HUES6 (cell line): ENCODE measurements around the gene MMD2.

Experiments
- H3K27ac ChIP-seq: 2 replicates; pipeline ENCODE4 v1.7.0; 2013; ENCODE audit warnings: low read depth, mild to moderate bottlenecking, low read length, inconsistent platforms
- H3K27me3 ChIP-seq: 2 replicates; pipeline ENCODE4 v1.6.1; 2013; ENCODE audit warnings: low read length; ENCODE audit not compliant: control insufficient read depth, insufficient read depth
- H3K36me3 ChIP-seq: 2 replicates; pipeline ENCODE4 v1.6.1; 2013; ENCODE audit warnings: low read length; ENCODE audit not compliant: control insufficient read depth, insufficient read depth
- H3K4me1 ChIP-seq: 2 replicates; pipeline ENCODE4 v1.6.1; 2013; ENCODE audit warnings: low read length; ENCODE audit not compliant: control insufficient read depth, insufficient read depth
- H3K4me3 ChIP-seq: 2 replicates; pipeline ENCODE4 v1.5.1; 2013; ENCODE audit warnings: low read depth, low read length
- H3K9ac ChIP-seq: one replicate; pipeline ENCODE4 v1.6.1; 2013; ENCODE audit warnings: mild to moderate bottlenecking, low read length
- H3K9me3 ChIP-seq: 2 replicates; pipeline ENCODE4 v1.6.1; 2013; ENCODE audit warnings: low read depth, low read length; ENCODE audit not compliant: control insufficient read depth, insufficient read depth

MMD2 gene

GRCh38 chr7:4868493-4868892, 90.5 kb downstream of the MMD2 start:
- no peak overlapping the region for H3K4me3 ChIP-seq
- no peaks in the 10 kb centered on the region for H3K36me3 ChIP-seq
- peaks cover 9% of the 10 kb centered on the region; the same call in 1 of the 2 replicates for H3K27me3 ChIP-seq
- peaks cover 1% of the 10 kb centered on the region; the same call in 1 of the 2 replicates for H3K9me3 ChIP-seq
- H3K4me1 ChIP-seq = peaks cover 11% of the 10 kb centered on the region; the same call in 1 of the 2 replicates
- no peak overlapping the region for H3K27ac ChIP-seq
- H3K9ac ChIP-seq = no peak overlapping the region

- H3K36me3 ChIP-seq = no peaks in the 10 kb centered on the region
- H3K4me1 ChIP-seq = peaks cover 7% of the 10 kb centered on the region; the same call in 1 of the 2 replicates
- H3K9ac ChIP-seq = no peak overlapping the region
- H3K9me3 ChIP-seq = peaks cover 5% of the 10 kb centered on the region; the same call in 1 of the 2 replicates
- no peak overlapping the region for H3K4me3 ChIP-seq
- peaks cover 14% of the 10 kb centered on the region; the same call in 1 of the 2 replicates for H3K27me3 ChIP-seq
- no peak overlapping the region for H3K27ac ChIP-seq
These were observed 92.2 kb downstream of the MMD2 start for GRCh38 chr7:4866528-4867496.

- Histone ChIP-seq H3K9ac (peak overlapping the region; percentile 78), H3K27ac (peak overlapping the region; percentile 76; the same call in 1 of the 2 replicates), H3K27me3 (peaks cover 29% of the 10 kb centered on the region), H3K4me3 (peak overlapping the region; percentile 68), H3K9me3 (peaks cover 20% of the 10 kb centered on the region), H3K4me1 (0 out of 2 replicates have a peak, but pooled peaks cover 2% of the 10 kb centered on the region), H3K36me3 (no peaks in the 10 kb centered on the region)
These were observed 96.8 kb downstream of the MMD2 start for GRCh38 chr7:4862156-4862555.

GRCh38 chr7:4861673-4862072, 97.3 kb downstream of the MMD2 start, which contains the start of gene PAPOLB:
TSS of gene PAPOLB (minus strand) at chr7:4862030. CDS start at chr7:4861810, 220 bp downstream.
- H3K4me3 ChIP-seq = peak within 1 kb of the TSS; percentile 68
- H3K27me3 ChIP-seq = peaks cover 29% of the 10 kb centered on the region

GRCh38 chr7:4861227-4861626, 97.8 kb downstream of the MMD2 start:
- Histone ChIP-seq H3K9me3 (peaks cover 20% of the 10 kb centered on the region), H3K36me3 (no peaks in the 10 kb centered on the region), H3K9ac (no peak overlapping the region), H3K27me3 (peaks cover 29% of the 10 kb centered on the region), H3K27ac (no peak overlapping the region), H3K4me3 (peak overlapping the region; percentile 68), H3K4me1 (0 out of 2 replicates have a peak, but pooled peaks cover 2% of the 10 kb centered on the region)

More at GRCh38 chr7:4861673-4862072, 97.3 kb downstream of the MMD2 start, which contains the start of gene PAPOLB:
- Histone ChIP-seq H3K27ac (peak within 1 kb of the TSS; percentile 76; the same call in 1 of the 2 replicates), H3K9me3 (peaks cover 20% of the 10 kb centered on the region), H3K4me1 (0 out of 2 replicates have a peak, but pooled peaks cover 2% of the 10 kb centered on the region), H3K36me3 (no peaks in the 10 kb centered on the region), H3K9ac (peak within 1 kb of the TSS; percentile 78)

- H3K27me3 ChIP-seq = peaks cover 17% of the 10 kb centered on the region
These were observed 101.8 kb downstream of the MMD2 start for GRCh38 chr7:4857189-4857588.

GRCh38 chr7:4856336-4857057, 102.5 kb downstream of the MMD2 start:
- Histone ChIP-seq H3K4me1 (no peaks in the 10 kb centered on the region), H3K27ac (no peak overlapping the region), H3K9ac (no peak overlapping the region), H3K9me3 (peaks cover 18% of the 10 kb centered on the region), H3K4me3 (no peak overlapping the region), H3K27me3 (peaks cover 14% of the 10 kb centered on the region), H3K36me3 (no peaks in the 10 kb centered on the region; the same call in 1 of the 2 replicates)

More at GRCh38 chr7:4857189-4857588, 101.8 kb downstream of the MMD2 start:
- H3K9ac ChIP-seq = no peak overlapping the region
- H3K27ac ChIP-seq = no peak overlapping the region
- H3K4me3 ChIP-seq = no peak overlapping the region
- H3K36me3 ChIP-seq = no peaks in the 10 kb centered on the region
- 0 out of 2 replicates have a peak, but pooled peaks cover 2% of the 10 kb centered on the region for H3K4me1 ChIP-seq
- H3K9me3 ChIP-seq = peaks cover 16% of the 10 kb centered on the region
